Muscle layer of duodenum (tissue), 2 donors: Measurements from ENCODE around the gene GALNT17.

Experiments
- H3K27ac ChIP-seq: one replicate; pipeline ENCODE4 v1.7.0; 2013; ENCODE audit warnings: mild to moderate bottlenecking, low read length
- H3K27me3 ChIP-seq: one replicate; pipeline ENCODE4 v1.7.0; 2013; ENCODE audit warnings: low read depth, mild to moderate bottlenecking, control low read depth, low read length
- H3K36me3 ChIP-seq, 2 donors: one replicate each; pipeline ENCODE4 v1.7.0; 2013; ENCODE audit warnings: low read length in 2 of 2, control low read depth in 1 of 2, mild to moderate bottlenecking in 1 of 2; ENCODE audit not compliant: insufficient read depth in 2 of 2, control insufficient read depth in 1 of 2
- H3K4me1 ChIP-seq, 2 donors: one replicate each; pipeline ENCODE4 v1.7.0; 2013; ENCODE audit warnings: low read length in 2 of 2, mild to moderate bottlenecking in 2 of 2, control low read depth in 1 of 2, moderate library complexity in 1 of 2; ENCODE audit not compliant: insufficient read depth in 2 of 2, control insufficient read depth in 1 of 2
- H3K4me3 ChIP-seq, 2 donors: one replicate each; pipeline ENCODE4 v1.7.0; 2013; ENCODE audit warnings: low read length in 2 of 2, low read depth in 1 of 2, mild to moderate bottlenecking in 1 of 2
- H3K9me3 ChIP-seq, 2 donors: one replicate each; pipeline ENCODE4 v1.7.0; 2013; ENCODE audit warnings: low read length in 2 of 2, control low read depth in 1 of 2, mild to moderate bottlenecking in 1 of 2; ENCODE audit not compliant: control insufficient read depth in 1 of 2
- donor health status: healthy.

The GALNT17 gene

GRCh38 chr7:71466448-71467145 is 334.7 kb downstream of the GALNT17 start:
- H3K27ac ChIP-seq = no peak overlapping the region
- no peaks in the 10 kb centered on the region for H3K9me3 ChIP-seq
- no peaks in the 10 kb centered on the region for H3K36me3 ChIP-seq
- H3K4me1 ChIP-seq = no peaks in the 10 kb centered on the region
- H3K27me3 ChIP-seq = no peaks in the 10 kb centered on the region
- no peak overlapping the region for H3K4me3 ChIP-seq

- no peaks in the 10 kb centered on the region for H3K27me3 ChIP-seq
- no peak overlapping the region for H3K4me3 ChIP-seq
- H3K9me3 ChIP-seq = no peaks in the 10 kb centered on the region
- no peaks in the 10 kb centered on the region for H3K4me1 ChIP-seq
- H3K27ac ChIP-seq = no peak overlapping the region
- no peaks in the 10 kb centered on the region for H3K36me3 ChIP-seq
Measured at GRCh38 chr7:71470326-71470725, 338.4 kb downstream of the GALNT17 start.

GRCh38 chr7:71470830-71471229 is 338.9 kb downstream of the GALNT17 start:
- no peaks in the 10 kb centered on the region for H3K9me3 ChIP-seq

GRCh38 chr7:71472962-71473361 is 341.0 kb downstream of the GALNT17 start:
- Histone ChIP-seq H3K27me3 (no peaks in the 10 kb centered on the region), H3K36me3 (no peaks in the 10 kb centered on the region), H3K4me3 (no peak overlapping the region), H3K27ac (no peak overlapping the region), H3K9me3 (no peaks in the 10 kb centered on the region), H3K4me1 (no peaks in the 10 kb centered on the region)

More at GRCh38 chr7:71470830-71471229, 338.9 kb downstream of the GALNT17 start:
- H3K4me3 ChIP-seq = no peak overlapping the region
- H3K4me1 ChIP-seq = no peaks in the 10 kb centered on the region
- H3K36me3 ChIP-seq = no peaks in the 10 kb centered on the region
- no peaks in the 10 kb centered on the region for H3K27me3 ChIP-seq
- no peak overlapping the region for H3K27ac ChIP-seq

- no peaks in the 10 kb centered on the region for H3K36me3 ChIP-seq
- H3K27ac ChIP-seq = no peak overlapping the region
- H3K9me3 ChIP-seq = no peaks in the 10 kb centered on the region
- no peaks in the 10 kb centered on the region for H3K4me1 ChIP-seq
- no peaks in the 10 kb centered on the region for H3K27me3 ChIP-seq
- no peak overlapping the region for H3K4me3 ChIP-seq
Measured at GRCh38 chr7:71473366-71473967, 341.5 kb downstream of the GALNT17 start.

- Histone ChIP-seq H3K36me3 (no peaks in the 10 kb centered on the region), H3K4me3 (no peak overlapping the region), H3K9me3 (no peaks in the 10 kb centered on the region), H3K4me1 (no peaks in the 10 kb centered on the region), H3K27me3 (no peaks in the 10 kb centered on the region), H3K27ac (no peak overlapping the region)
Measured at GRCh38 chr7:71477441-71477840, 345.5 kb downstream of the GALNT17 start.

GRCh38 chr7:71479231-71479630 is 347.3 kb downstream of the GALNT17 start:
- Histone ChIP-seq H3K36me3 (no peaks in the 10 kb centered on the region), H3K4me3 (no peak overlapping the region)

GRCh38 chr7:71480791-71481190 is 348.8 kb downstream of the GALNT17 start:
- no peaks in the 10 kb centered on the region for H3K4me1 ChIP-seq
- no peaks in the 10 kb centered on the region for H3K36me3 ChIP-seq
- no peak overlapping the region for H3K4me3 ChIP-seq
- H3K9me3 ChIP-seq = no peaks in the 10 kb centered on the region
- H3K27me3 ChIP-seq = no peaks in the 10 kb centered on the region
- H3K27ac ChIP-seq = no peak overlapping the region

More at GRCh38 chr7:71479231-71479630, 347.3 kb downstream of the GALNT17 start:
- Histone ChIP-seq H3K4me1 (no peaks in the 10 kb centered on the region), H3K27me3 (no peaks in the 10 kb centered on the region), H3K9me3 (no peaks in the 10 kb centered on the region), H3K27ac (no peak overlapping the region)

GRCh38 chr7:71482284-71482683 is 350.3 kb downstream of the GALNT17 start:
- H3K4me1 ChIP-seq = no peaks in the 10 kb centered on the region
- no peaks in the 10 kb centered on the region for H3K27me3 ChIP-seq
- no peak overlapping the region for H3K27ac ChIP-seq
- no peak overlapping the region for H3K4me3 ChIP-seq
- no peaks in the 10 kb centered on the region for H3K36me3 ChIP-seq
- no peaks in the 10 kb centered on the region for H3K9me3 ChIP-seq

GRCh38 chr7:71484380-71484779 is 352.4 kb downstream of the GALNT17 start:
- Histone ChIP-seq H3K36me3 (no peaks in the 10 kb centered on the region), H3K9me3 (no peaks in the 10 kb centered on the region)

GRCh38 chr7:71485586-71485985 is 353.6 kb downstream of the GALNT17 start:
- H3K4me3 ChIP-seq = no peak overlapping the region
- H3K4me1 ChIP-seq = no peaks in the 10 kb centered on the region
- no peaks in the 10 kb centered on the region for H3K9me3 ChIP-seq
- no peak overlapping the region for H3K27ac ChIP-seq
- H3K36me3 ChIP-seq = no peaks in the 10 kb centered on the region
- H3K27me3 ChIP-seq = no peaks in the 10 kb centered on the region

More at GRCh38 chr7:71484380-71484779, 352.4 kb downstream of the GALNT17 start:
- Histone ChIP-seq H3K27ac (no peak overlapping the region), H3K27me3 (no peaks in the 10 kb centered on the region), H3K4me1 (no peaks in the 10 kb centered on the region), H3K4me3 (no peak overlapping the region)

- Histone ChIP-seq H3K36me3 (no peaks in the 10 kb centered on the region), H3K27me3 (no peaks in the 10 kb centered on the region), H3K27ac (no peak overlapping the region), H3K4me3 (no peak overlapping the region), H3K9me3 (no peaks in the 10 kb centered on the region), H3K4me1 (no peaks in the 10 kb centered on the region)
Measured at GRCh38 chr7:71486414-71486813, 354.5 kb downstream of the GALNT17 start.
